H9 (cell line): ENCODE results near the gene RPS26. TPM values are rescaled to one million over a fixed set of nuclear protein-coding genes. Genes with fewer than 3 reads are reported as not detected.
A peak's percentile ranks its signal among the peaks of the same experiment; 100 is the strongest.

Experiments used
- DNase-seq: peaks from one replicate; pipeline ENCODE4 v3.0.0-alpha.2; 2017
- H2AFZ ChIP-seq: one replicate; pipeline ENCODE4 v1.6.1; 2013; ENCODE audit warnings: mild to moderate bottlenecking, low read length, control low read depth, moderate library complexity
- H2AK5ac ChIP-seq: 2 replicates; pipeline ENCODE4 v1.6.1; 2013; ENCODE audit warnings: low read length, control low read depth, mixed read lengths; ENCODE audit not compliant: insufficient read length
- H2BK120ac ChIP-seq: one replicate; pipeline ENCODE4 v1.6.1; 2013; ENCODE audit warnings: low read depth, mild to moderate bottlenecking, low read length, control low read depth, inconsistent platforms; ENCODE audit not compliant: poor library complexity, severe bottlenecking
- H2BK12ac ChIP-seq: 2 replicates; pipeline ENCODE4 v1.6.1; 2013; ENCODE audit warnings: low read length, control low read depth, mixed read lengths, low read depth; ENCODE audit not compliant: insufficient read length
- H2BK15ac ChIP-seq: 2 replicates; pipeline ENCODE4 v1.6.1; 2013; ENCODE audit warnings: low read depth, low read length, control low read depth
- H2BK20ac ChIP-seq: one replicate; pipeline ENCODE4 v1.6.1; 2013; ENCODE audit warnings: low read depth, mild to moderate bottlenecking, low read length, control low read depth, inconsistent platforms; ENCODE audit not compliant: poor library complexity, severe bottlenecking
- H2BK5ac ChIP-seq: 2 replicates; pipeline ENCODE4 v1.6.1; 2013; ENCODE audit warnings: low read length, control low read depth, mixed read lengths; ENCODE audit not compliant: insufficient read length
- H3K14ac ChIP-seq: 2 replicates; pipeline ENCODE4 v1.6.1; 2013; ENCODE audit warnings: low read length, control low read depth; ENCODE audit not compliant: insufficient read depth
- H3K18ac ChIP-seq: 2 replicates; pipeline ENCODE4 v1.6.1; 2013; ENCODE audit warnings: low read depth, mild to moderate bottlenecking, mixed read lengths, low read length, control low read depth; ENCODE audit not compliant: insufficient read length
- H3K23ac ChIP-seq: 2 replicates; pipeline ENCODE4 v1.6.1; 2013; ENCODE audit warnings: low read length, control low read depth, mixed read lengths, low read depth; ENCODE audit not compliant: insufficient read length
- H3K23me2 ChIP-seq: 2 replicates; pipeline ENCODE4 v1.6.1; 2013; ENCODE audit warnings: low read depth, mild to moderate bottlenecking, mixed read lengths, low read length, control low read depth; ENCODE audit not compliant: insufficient read length, poor library complexity, severe bottlenecking
- H3K27ac ChIP-seq: 2 replicates; pipeline ENCODE4 v1.5.1; 2013; ENCODE audit warnings: low read length, control low read depth, mixed read lengths, low read depth; ENCODE audit not compliant: insufficient read length
- H3K27me3 ChIP-seq: 2 replicates; pipeline ENCODE4 v1.6.1; 2013; ENCODE audit warnings: low read length, control low read depth, inconsistent platforms; ENCODE audit not compliant: insufficient read depth
- H3K4ac ChIP-seq: 2 replicates; pipeline ENCODE4 v1.6.1; 2013; ENCODE audit warnings: low read depth, mild to moderate bottlenecking, control low read depth, inconsistent platforms, low read length, moderate library complexity
- H3K4me1 ChIP-seq: 2 replicates; pipeline ENCODE4 v1.6.1; 2013; ENCODE audit warnings: low read length, control low read depth, inconsistent platforms; ENCODE audit not compliant: insufficient read depth
- H3K4me2 ChIP-seq: 2 replicates; pipeline ENCODE4 v1.6.1; 2013; ENCODE audit warnings: low read length, control low read depth, mixed read lengths; ENCODE audit not compliant: insufficient read length, insufficient read depth
- H3K56ac ChIP-seq: 2 replicates; pipeline ENCODE4 v1.6.1; 2013; ENCODE audit warnings: low read depth, mild to moderate bottlenecking, mixed read lengths, low read length, control low read depth; ENCODE audit not compliant: insufficient read length
- H3K79me1 ChIP-seq: 2 replicates; pipeline ENCODE4 v1.6.1; 2013; ENCODE audit warnings: low read depth, mild to moderate bottlenecking, moderate library complexity, low read length, control low read depth, inconsistent platforms; ENCODE audit not compliant: insufficient read depth, poor library complexity, severe bottlenecking
- H3K79me2 ChIP-seq: 2 replicates; pipeline ENCODE4 v1.6.1; 2013; ENCODE audit warnings: low read length, control low read depth, inconsistent platforms; ENCODE audit not compliant: insufficient read depth
- H3K9ac ChIP-seq: 2 replicates; pipeline ENCODE4 v1.6.1; 2013; ENCODE audit warnings: low read length, control low read depth, mixed read lengths; ENCODE audit not compliant: insufficient read length; ENCODE audit errors: extremely low read depth
- H3K9me3 ChIP-seq: one replicate; pipeline ENCODE4 v1.6.1; 2013; ENCODE audit warnings: low read depth, low read length, inconsistent platforms; ENCODE audit not compliant: control insufficient read depth
- H3T11ph ChIP-seq: one replicate; pipeline ENCODE4 v1.6.1; 2013; ENCODE audit warnings: mild to moderate bottlenecking, low read length, control low read depth, inconsistent platforms
- H4K20me1 ChIP-seq: one replicate; pipeline ENCODE4 v1.6.1; 2013; ENCODE audit not compliant: control insufficient read depth, insufficient read length, insufficient read depth
- H4K5ac ChIP-seq: 2 replicates; pipeline ENCODE4 v1.6.1; 2013; ENCODE audit warnings: low read depth, mild to moderate bottlenecking, mixed read lengths, low read length, control low read depth; ENCODE audit not compliant: insufficient read length
- H4K8ac ChIP-seq: replicated peaks from 2 replicates; pipeline ENCODE4 v1.6.1; 2013; ENCODE audit warnings: low read length, control low read depth, mixed read lengths, low read depth; ENCODE audit not compliant: insufficient read length
- H4K91ac ChIP-seq: 2 replicates; pipeline ENCODE4 v1.6.1; 2013; ENCODE audit warnings: low read depth, mild to moderate bottlenecking, moderate library complexity, mixed read lengths, low read length, control low read depth; ENCODE audit not compliant: insufficient read length
- H3K27ac Mint-ChIP-seq, 3 experiments: 2 replicates in 2 of 3; 3 replicates in 1 of 3; pipeline ENCODE4 v1.8.0; 2020 to 2021; ENCODE audit warnings: mixed read lengths in 3 of 3, mild to moderate bottlenecking in 1 of 3, moderate library complexity in 1 of 3
- H3K27me3 Mint-ChIP-seq: 2 replicates; pipeline ENCODE4 v1.8.0; 2021; ENCODE audit warnings: low read depth, mild to moderate bottlenecking, moderate library complexity, mixed read lengths
- H3K36me3 Mint-ChIP-seq, 3 experiments: 2 replicates in 2 of 3; 3 replicates in 1 of 3; pipeline ENCODE4 v1.8.0; 2020 to 2021; ENCODE audit warnings: low read depth in 3 of 3, mixed read lengths in 3 of 3; ENCODE audit not compliant: insufficient read depth in 1 of 3
- H3K4me1 Mint-ChIP-seq, 2 experiments: 2 replicates each; pipeline ENCODE4 v1.8.0; 2020; ENCODE audit warnings: mixed read lengths in 2 of 2
- H3K4me3 Mint-ChIP-seq, 2 experiments: 2 replicates in 1 of 2; 3 replicates in 1 of 2; pipeline ENCODE4 v1.8.0; 2020 to 2021; ENCODE audit warnings: mild to moderate bottlenecking in 2 of 2, mixed read lengths in 2 of 2, moderate library complexity in 1 of 2
- H3K9me3 Mint-ChIP-seq, 2 experiments: 2 replicates in 1 of 2; 3 replicates in 1 of 2; pipeline ENCODE4 v1.8.0; 2020; ENCODE audit warnings: mild to moderate bottlenecking in 2 of 2, mixed read lengths in 2 of 2, moderate library complexity in 1 of 2
- WGBS: extraction: QIAGEN DNeasy Blood & Tissue Kit; methylation state at CpG from one replicate; pipeline ENCODE4 v1.1.7; 2013; ENCODE audit warnings: missing lambda C conversion rate, low lambda C conversion rate, mixed read lengths; ENCODE audit not compliant: insufficient read length; ENCODE audit errors: extremely low coverage; 5-methylcytosine and 5-hydroxymethylcytosine counted together
- total RNA-seq: library from RNA; stranded (reverse); gene quantifications from 2 replicates; pipeline ENCODE4 v1.2.1, GENCODE V29; 2021
- TF ChIP-seq, protein P1 (sequence below): fragments of 200-600 bp; sonication (generic); conservative IDR thresholded peaks from 3 replicates; pipeline ENCODE4 v1.8.0; 2021; ENCODE audit warnings: antibody characterized with exemption, mild to moderate bottlenecking

Gene RPS26
- total RNA-seq, 1 experiment from 2014 or later = 51.9 TPM

- no peak within 1 kb of the TSS for H3K4ac ChIP-seq
- H3K18ac ChIP-seq = peak within 1 kb of the TSS; percentile 99
- H3K9me3 ChIP-seq = no peaks in the 10 kb centered on the region
- H3T11ph ChIP-seq = no peak within 1 kb of the TSS
- no CpG with 5 or more reads among the region's 59 CpGs for WGBS
- no peak within 1 kb of the TSS for H2BK15ac ChIP-seq
- H4K20me1 ChIP-seq = no peaks in the 10 kb centered on the region
- Mint-ChIP-seq H3K9me3 (peaks cover 3% of the 10 kb centered on the region in 2 experiments; a peak in 4 of 5 replicates), H3K27me3 (no peaks in the 10 kb centered on the region), H3K27ac (peak within 1 kb of the TSS; percentile 95 to 98 (median 98)), H3K4me3 (peak within 1 kb of the TSS; percentile 83 to 93), H3K36me3 (peaks cover 4 to 16% (median 15%) of the 10 kb centered on the region in 3 experiments), H3K4me1 (peaks cover 19 to 22% of the 10 kb centered on the region in 2 experiments)
- H4K91ac ChIP-seq = peak within 1 kb of the TSS; percentile 0
- H3K79me2 ChIP-seq = peaks cover 7% of the 10 kb centered on the region; the same call in 1 of the 2 replicates
- H3K9ac ChIP-seq = peak within 1 kb of the TSS; percentile 91
- 0 out of 2 replicates have a peak, but pooled peaks cover 4% of the 10 kb centered on the region for H3K4me1 ChIP-seq
- H2AK5ac ChIP-seq = no peak within 1 kb of the TSS
- TF ChIP-seq, protein P1, sequence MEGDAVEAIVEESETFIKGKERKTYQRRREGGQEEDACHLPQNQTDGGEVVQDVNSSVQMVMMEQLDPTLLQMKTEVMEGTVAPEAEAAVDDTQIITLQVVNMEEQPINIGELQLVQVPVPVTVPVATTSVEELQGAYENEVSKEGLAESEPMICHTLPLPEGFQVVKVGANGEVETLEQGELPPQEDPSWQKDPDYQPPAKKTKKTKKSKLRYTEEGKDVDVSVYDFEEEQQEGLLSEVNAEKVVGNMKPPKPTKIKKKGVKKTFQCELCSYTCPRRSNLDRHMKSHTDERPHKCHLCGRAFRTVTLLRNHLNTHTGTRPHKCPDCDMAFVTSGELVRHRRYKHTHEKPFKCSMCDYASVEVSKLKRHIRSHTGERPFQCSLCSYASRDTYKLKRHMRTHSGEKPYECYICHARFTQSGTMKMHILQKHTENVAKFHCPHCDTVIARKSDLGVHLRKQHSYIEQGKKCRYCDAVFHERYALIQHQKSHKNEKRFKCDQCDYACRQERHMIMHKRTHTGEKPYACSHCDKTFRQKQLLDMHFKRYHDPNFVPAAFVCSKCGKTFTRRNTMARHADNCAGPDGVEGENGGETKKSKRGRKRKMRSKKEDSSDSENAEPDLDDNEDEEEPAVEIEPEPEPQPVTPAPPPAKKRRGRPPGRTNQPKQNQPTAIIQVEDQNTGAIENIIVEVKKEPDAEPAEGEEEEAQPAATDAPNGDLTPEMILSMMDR = no peak
- H3K27ac ChIP-seq = peak within 1 kb of the TSS; percentile 29
- peak within 1 kb of the TSS; percentile 60 for H2BK12ac ChIP-seq
- H3K27me3 ChIP-seq = no peaks in the 10 kb centered on the region; the same call in 1 of the 2 replicates
- no peak within 1 kb of the TSS for H2BK20ac ChIP-seq
- DNase-seq = peak; percentile 93
- H2BK120ac ChIP-seq = no peak within 1 kb of the TSS
- H3K23me2 ChIP-seq = peaks cover 13% of the 10 kb centered on the region
- no peaks in the 10 kb centered on the region for H3K79me1 ChIP-seq
- H2AFZ ChIP-seq = no peak within 1 kb of the TSS
- no peak within 1 kb of the TSS for H2BK5ac ChIP-seq
- no peak within 1 kb of the TSS for H4K8ac ChIP-seq
- no peak within 1 kb of the TSS for H4K5ac ChIP-seq
- H3K23ac ChIP-seq = no peak within 1 kb of the TSS
- H3K56ac ChIP-seq = no peak within 1 kb of the TSS
- H3K14ac ChIP-seq = peak within 1 kb of the TSS; percentile 97
- H3K4me2 ChIP-seq = peak within 1 kb of the TSS; percentile 57
These were observed 38.2 kb downstream of the RPS26 start, which contains the start of gene ERBB3 for GRCh38 chr12:56079723-56080555. TSS of gene ERBB3 (plus strand) at chr12:56080165. CDS start at chr12:56080301, 136 bp downstream.
